Liver (tissue), 3 donors: ENCODE measurements around the gene LAMB1.

Experiments
- CTCF ChIP-seq: fragments of 150-350 bp; IDR thresholded peaks from 2 replicates; pipeline ENCODE4 v1.5.1; 2017; ENCODE audit warnings: improper control_type of control experiment, low read depth, low read length; ENCODE audit not compliant: missing input control
- FOXA2 ChIP-seq: IDR thresholded peaks from 2 replicates; pipeline ENCODE4 v1.6.1; 2016; ENCODE audit warnings: antibody characterized with exemption
- GABPA ChIP-seq, 2 donors: IDR thresholded peaks in 1 of 2; conservative IDR thresholded peaks in 1 of 2; 2 replicates each; pipeline ENCODE4 v1.6.1; 2016; ENCODE audit warnings: antibody characterized with exemption in 2 of 2, mild to moderate bottlenecking in 1 of 2, moderate library complexity in 1 of 2
- HNF4G ChIP-seq: IDR thresholded peaks from 2 replicates; pipeline ENCODE4 v1.6.1; 2016; ENCODE audit warnings: antibody characterized with exemption
- JUND ChIP-seq, 2 donors: IDR thresholded peaks; 2 replicates each; pipeline ENCODE4 v1.6.1; 2016; ENCODE audit warnings: antibody characterized with exemption in 2 of 2
- RAD21 ChIP-seq, 2 donors: IDR thresholded peaks; 2 replicates each; pipeline ENCODE4 v1.6.1; 2016; ENCODE audit warnings: antibody characterized with exemption in 2 of 2, mild to moderate bottlenecking in 2 of 2
- REST ChIP-seq: IDR thresholded peaks from 2 replicates; pipeline ENCODE4 v1.6.1; 2016; ENCODE audit warnings: antibody characterized with exemption, mild to moderate bottlenecking
- TAF1 ChIP-seq: conservative IDR thresholded peaks from 2 replicates; pipeline ENCODE4 v1.6.1; 2016; ENCODE audit warnings: antibody characterized with exemption, mild to moderate bottlenecking
- YY1 ChIP-seq: IDR thresholded peaks from 2 replicates; pipeline ENCODE4 v1.6.1; 2016; ENCODE audit warnings: antibody characterized with exemption, mild to moderate bottlenecking
- donor health status: healthy.
- donor health status: healthy.

GRCh38 chr7:107994421-107995030 lies 8.4 kb downstream of the LAMB1 start:
- no peak for TF ChIP-seq CTCF
- no peak for TF ChIP-seq HNF4G
- TF ChIP-seq JUND (IDR thresholded peaks at IDR 0.05): no peak
- no peak for TF ChIP-seq RAD21 (IDR thresholded peaks at IDR 0.05)
- no peak for TF ChIP-seq YY1
- TF ChIP-seq FOXA2: no peak
- no peak for TF ChIP-seq REST
- no peak for TF ChIP-seq GABPA (IDR thresholded peaks at IDR 0.05 in 1 of 2, conservative IDR thresholded peaks at IDR 0.05 in 1 of 2)
- no peak for TF ChIP-seq TAF1
